ENCODE results near the gene NPR1.

NPR1 gene

DNA sequence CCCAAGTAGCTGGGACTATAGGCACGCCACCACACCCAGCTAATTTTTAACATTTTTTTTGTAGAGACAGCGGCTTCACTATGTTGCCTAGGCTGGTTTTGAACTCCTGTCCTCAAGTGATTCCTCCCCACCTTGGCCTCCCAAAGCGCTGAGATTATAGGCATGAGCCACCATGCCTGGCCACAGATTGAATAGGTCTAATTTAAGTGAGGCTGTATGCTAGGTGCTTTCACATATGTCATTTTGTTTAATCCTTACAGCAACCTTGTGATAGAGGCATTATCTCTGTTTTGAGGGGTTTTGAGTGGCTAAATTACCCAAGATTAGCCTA lies 56.6 kb downstream of the NPR1 start:
- Histone ChIP-seq H3K27me3 (ENCODE audit: control insufficient read depth, insufficient read depth, low read length) (no peaks in the 10 kb centered on the region), H3K4me1 (ENCODE audit: control insufficient read depth, low read depth, low read length) (peaks cover 7% of the 10 kb centered on the region), H3K4me3 (ENCODE audit: low read length) (no peak overlapping the region), H3K9ac (ENCODE audit: low read length) (no peak overlapping the region), H3K9me3 (ENCODE audit: control insufficient read depth, low read depth, low read length) (no peaks in the 10 kb centered on the region), H3K36me3 (ENCODE audit: control insufficient read depth, low read depth, low read length) (peaks cover 4% of the 10 kb centered on the region), H3K27ac (ENCODE audit: low read length) (no peak overlapping the region)

DNA sequence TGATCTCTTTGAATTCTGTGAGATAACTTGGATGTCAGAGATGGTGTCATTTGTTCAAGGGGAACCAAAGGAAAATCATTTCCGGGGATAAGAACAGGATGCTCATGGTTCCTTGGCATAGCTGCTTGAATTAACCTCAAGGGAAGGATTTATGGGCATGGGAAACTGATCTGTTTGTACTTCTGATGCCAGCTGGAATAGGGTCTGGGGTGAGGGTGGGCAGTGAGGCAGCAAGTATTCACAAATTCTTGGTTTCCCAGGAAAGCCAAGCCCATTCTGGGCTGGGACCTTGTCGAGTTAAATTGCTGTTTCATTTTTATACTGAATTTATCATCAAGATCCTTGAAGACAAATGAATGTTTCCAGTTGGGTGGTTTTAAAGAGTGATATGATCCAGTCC lies 63.5 kb downstream of the NPR1 start:
- Histone ChIP-seq H3K9ac (ENCODE audit: low read length) (no peak overlapping the region), H3K27me3 (ENCODE audit: control insufficient read depth, insufficient read depth, low read length) (no peaks in the 10 kb centered on the region), H3K9me3 (ENCODE audit: control insufficient read depth, low read depth, low read length) (no peaks in the 10 kb centered on the region), H3K4me3 (ENCODE audit: low read length) (no peak overlapping the region), H3K27ac (ENCODE audit: low read length) (no peak overlapping the region), H3K36me3 (ENCODE audit: control insufficient read depth, low read depth, low read length) (peaks cover 35% of the 10 kb centered on the region), H3K4me1 (ENCODE audit: control insufficient read depth, low read depth, low read length) (peaks cover 25% of the 10 kb centered on the region)

DNA sequence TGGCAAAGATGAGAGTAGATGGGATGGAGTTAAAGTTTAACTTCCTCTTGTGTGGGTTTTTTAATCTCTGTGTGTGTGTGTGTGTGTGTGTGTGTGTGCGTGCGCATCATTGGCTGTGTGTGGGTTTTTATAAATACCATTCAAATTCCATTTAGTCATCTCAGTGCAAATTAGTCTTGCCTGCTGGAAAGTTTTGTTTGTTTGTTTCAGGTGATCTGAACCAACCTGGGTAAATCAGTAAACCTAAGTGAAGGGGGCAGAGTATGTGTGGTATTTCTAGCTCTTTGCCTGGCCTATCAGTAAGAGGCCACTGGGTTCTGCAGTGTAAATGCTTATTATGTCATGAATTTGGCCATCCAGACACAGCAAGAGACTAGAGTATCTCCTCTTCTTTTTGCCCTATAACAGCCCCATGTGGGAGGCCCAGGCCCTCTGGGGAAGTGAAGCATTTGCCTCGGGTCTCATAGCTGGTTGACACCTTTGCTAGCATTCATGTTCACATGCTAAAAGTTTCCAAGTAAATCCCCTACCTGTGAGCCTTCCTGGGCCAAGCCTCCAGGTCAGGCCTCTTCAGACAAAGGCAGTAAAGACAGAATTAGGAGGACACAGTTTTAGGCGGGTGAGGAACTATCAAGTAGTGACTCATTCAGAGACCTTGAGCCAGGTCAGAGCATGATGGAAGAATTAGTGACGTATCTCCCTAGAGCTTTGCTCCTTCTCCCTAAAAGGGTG lies 64.1 kb downstream of the NPR1 start:
- Histone ChIP-seq H3K9me3 (ENCODE audit: control insufficient read depth, low read depth, low read length) (no peaks in the 10 kb centered on the region), H3K36me3 (ENCODE audit: control insufficient read depth, low read depth, low read length) (peaks cover 41% of the 10 kb centered on the region)

More for the DNA sequence above, 64.1 kb downstream of the NPR1 start:
- no peak overlapping the region for H3K4me3 ChIP-seq (ENCODE audit: low read length)
- H3K4me1 ChIP-seq (ENCODE audit: control insufficient read depth, low read depth, low read length): peaks cover 31% of the 10 kb centered on the region
- H3K9ac ChIP-seq (ENCODE audit: low read length): no peak overlapping the region
- H3K27ac ChIP-seq (ENCODE audit: low read length): no peak overlapping the region
- no peaks in the 10 kb centered on the region for H3K27me3 ChIP-seq (ENCODE audit: control insufficient read depth, insufficient read depth, low read length)
